ENCODE data around the gene ASPSCR1. TPM values are rescaled to one million over a fixed set of nuclear protein-coding genes. Genes with fewer than 3 reads are reported as not detected.

Gene ASPSCR1
- total RNA-seq, 1 experiment from 2014 or later: 60.4 TPM

DNA sequence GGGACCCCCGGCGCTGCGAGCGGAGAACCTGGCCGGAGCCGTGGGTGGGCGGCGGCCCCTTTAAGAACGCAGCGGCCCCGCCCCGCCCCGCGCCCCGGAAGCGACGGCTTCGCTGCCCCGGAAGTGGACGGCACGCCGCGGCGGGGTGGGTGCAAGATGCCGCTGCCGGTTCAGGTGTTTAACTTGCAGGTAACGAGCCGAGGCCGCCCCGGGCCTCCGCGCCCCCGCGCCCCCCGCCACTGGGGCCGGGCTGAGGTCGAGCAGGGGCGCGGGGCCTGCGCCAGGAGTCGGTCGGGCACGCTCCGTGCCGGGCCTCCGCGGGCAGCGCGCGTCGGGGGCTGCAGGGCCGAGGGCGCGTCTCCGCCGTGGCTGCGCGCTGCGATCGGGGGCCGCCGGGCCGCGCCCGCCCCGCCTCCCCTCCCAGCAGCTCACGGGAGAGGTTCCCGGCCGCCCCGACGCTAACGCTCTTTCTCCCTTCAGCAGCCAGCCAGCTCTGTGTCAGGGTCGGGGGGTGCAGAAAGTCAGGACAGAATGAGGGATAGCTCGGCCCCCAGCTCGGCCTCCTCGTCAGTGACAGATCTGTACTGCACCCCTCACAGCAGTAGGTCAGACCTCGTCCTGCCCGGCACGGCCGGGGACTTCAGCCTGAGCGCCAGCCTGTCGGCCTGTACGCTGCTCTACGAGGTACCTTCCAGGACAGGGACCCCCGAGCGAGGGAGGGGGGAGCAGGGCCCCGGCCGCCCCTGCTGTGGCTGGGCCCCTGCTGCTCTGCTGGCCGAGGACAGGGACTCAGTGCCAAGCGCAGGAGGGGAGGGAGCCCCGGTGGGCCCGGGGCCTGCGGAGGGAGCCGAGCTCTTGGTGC is 74.6 kb downstream of the ASPSCR1 start, which contains the start of the genes GPS1 and RFNG (continued):
- TF ChIP-seq NFATC4 (CRISPR knock-in tag; IDR thresholded peaks at IDR 0.05): no peak
- TF ChIP-seq E2F1 (CRISPR knock-in tag; IDR thresholded peaks at IDR 0.05): no peak
- no peak for TF ChIP-seq FOXP1 (CRISPR knock-in tag; IDR thresholded peaks at IDR 0.05; ENCODE audit: borderline replicate concordance)
- no peak for TF ChIP-seq JAZF1 (CRISPR knock-in tag; IDR thresholded peaks at IDR 0.05)
- TF ChIP-seq NR2C2 (CRISPR knock-in tag; IDR thresholded peaks at IDR 0.05): peak; percentile 91
- no peak for TF ChIP-seq SMAD3 (CRISPR knock-in tag; IDR thresholded peaks at IDR 0.05; ENCODE audit: borderline replicate concordance)
- no peak for TF ChIP-seq EMX1 (CRISPR knock-in tag; IDR thresholded peaks at IDR 0.05)
- TF ChIP-seq RORB (CRISPR knock-in tag; IDR thresholded peaks at IDR 0.05): no peak
- no peak for TF ChIP-seq ZBTB43 (CRISPR knock-in tag; IDR thresholded peaks at IDR 0.05)
- no peak for TF ChIP-seq ZNF425 (CRISPR knock-in tag; conservative IDR thresholded peaks at IDR 0.05)
- TF ChIP-seq JUN (CRISPR knock-in tag; IDR thresholded peaks at IDR 0.05): no peak
- TF ChIP-seq ZNF423 (CRISPR knock-in tag; IDR thresholded peaks at IDR 0.05): no peak
- no peak for TF ChIP-seq NR3C1 (CRISPR knock-in tag; conservative IDR thresholded peaks at IDR 0.05; ENCODE audit: low read depth)
- no peak for TF ChIP-seq RELA (CRISPR knock-in tag; IDR thresholded peaks at IDR 0.05; ENCODE audit: borderline replicate concordance)
- TF ChIP-seq ERG (CRISPR knock-in tag; IDR thresholded peaks at IDR 0.05): no peak
- TF ChIP-seq HMGA2 (CRISPR knock-in tag; IDR thresholded peaks at IDR 0.05): no peak
- TF ChIP-seq FOXJ3 (CRISPR knock-in tag; IDR thresholded peaks at IDR 0.05; ENCODE audit: borderline replicate concordance): no peak

GRCh38 chr17:82052638-82053059 is 75.2 kb downstream of the ASPSCR1 start:
- ATAC-seq: no peak
- H3K4me3 Mint-ChIP-seq: peak overlapping the region; percentile 84
- peaks cover 7% of the 10 kb centered on the region; the same call in 1 of the 2 replicates for H3K36me3 Mint-ChIP-seq
- no peak overlapping the region for H3K27ac Mint-ChIP-seq
- H3K9me3 Mint-ChIP-seq: no peaks in the 10 kb centered on the region
- peaks cover 4% of the 10 kb centered on the region for H3K4me1 Mint-ChIP-seq
- TF ChIP-seq FOXJ3 (CRISPR knock-in tag; IDR thresholded peaks at IDR 0.05; ENCODE audit: borderline replicate concordance) (no peak), NR2C2 (CRISPR knock-in tag; IDR thresholded peaks at IDR 0.05) (no peak), JAZF1 (CRISPR knock-in tag; IDR thresholded peaks at IDR 0.05) (no peak), SMAD3 (CRISPR knock-in tag; IDR thresholded peaks at IDR 0.05; ENCODE audit: borderline replicate concordance) (no peak)
- ChIA-PET CTCF (interaction anchor here (0.9 to 5.8 kb wide), 3 partner anchors 15 to 33 kb away, joined by 3 to 31 read pairs (median 18); partner anchors contain the start of genes DCXR and RAC3), POLR2A (interaction anchor here (0.5 to 1.8 kb wide), 3 partner anchors 15 to 342 kb away, joined by 4 to 6 read pairs (median 5); partner anchors contain the start of gene DCXR)
- no peak for DNase-seq (ENCODE audit: low spot score)
- H3K27me3 Mint-ChIP-seq (ENCODE audit: low read depth): no peaks in the 10 kb centered on the region
